Peyer's patch (tissue), 4 donors: ENCODE results near the gene HUS1B. TPM values are rescaled to one million over a fixed set of nuclear protein-coding genes. Genes with fewer than 3 reads are reported as not detected.

Experiments used
- DNase-seq, 3 donors: peaks; one replicate each; pipeline ENCODE4 v3.0.0-alpha.2; 2017 to 2019
- H3K27ac ChIP-seq, 4 donors: fragments of 200-600 bp; sonication (generic); one replicate each; pipeline ENCODE4 v1.5.1; 2016 to 2019
- H3K27me3 ChIP-seq, 2 donors: fragments of 200-600 bp; sonication (generic); one replicate each; pipeline ENCODE4 v1.5.1; 2019
- H3K36me3 ChIP-seq, 3 donors: fragments of 200-600 bp; sonication (generic); one replicate each; pipeline ENCODE4 v1.5.1; 2016 to 2019
- H3K4me1 ChIP-seq, 4 donors: fragments of 200-600 bp; sonication (generic); one replicate each; pipeline ENCODE4 v1.5.1; 2016 to 2019
- H3K4me3 ChIP-seq, 4 donors: fragments of 200-600 bp; sonication (generic); 1 replicate in 3 of 4; 2 replicates in 1 of 4; pipeline ENCODE4 v1.5.1; 2016 to 2019; ENCODE audit warnings: mild to moderate bottlenecking in 1 of 4
- H3K9me3 ChIP-seq, 4 donors: fragments of 200-600 bp; sonication (generic); one replicate each; pipeline ENCODE4 v1.5.1; 2016 to 2019; ENCODE audit warnings: mild to moderate bottlenecking in 1 of 4
- CTCF ChIP-seq, 6 experiments: fragments of 450-650 bp in 4 of 6; fragments of 200-600 bp in 2 of 6; sonication (generic) in 1 of 6; IDR thresholded peaks; one replicate each; pipeline ENCODE4 v1.5.1; 2017 to 2019; ENCODE audit warnings: antibody characterized with exemption in 6 of 6, mild to moderate bottlenecking in 3 of 6, moderate library complexity in 1 of 6
- POLR2A ChIP-seq, 2 donors: fragments of 450-650 bp; IDR thresholded peaks; one replicate each; pipeline ENCODE4 v1.5.1; 2017; ENCODE audit warnings: antibody characterized with exemption in 2 of 2, mild to moderate bottlenecking in 2 of 2, moderate library complexity in 2 of 2
- total RNA-seq, 4 donors: library from RNA; depleted of rRNA; stranded (reverse); fragments of >200 nt; gene quantifications; one replicate each; pipeline ENCODE4 v1.1.0, GENCODE V29; 2016

HUS1B gene
- total RNA-seq, 4 donors from 2014 or later, result 3.1 to 10.7 (median 4.8) TPM

GRCh38 chr6:678520-678919 lies 21.6 kb upstream of the HUS1B start:
- Histone ChIP-seq H3K9me3 (no peaks in the 10 kb centered on the region), H3K4me1 (no peaks in the 10 kb centered on the region), H3K27me3 (no peaks in the 10 kb centered on the region), H3K4me3 (no peak overlapping the region), H3K36me3 (no peaks in the 10 kb centered on the region), H3K27ac (no peak overlapping the region)
- DNase-seq, result no peak
- no peak for TF ChIP-seq CTCF (IDR thresholded peaks at IDR 0.05)
- no peak for TF ChIP-seq POLR2A (IDR thresholded peaks at IDR 0.05)

- H3K4me1 ChIP-seq, result no peaks in the 10 kb centered on the region
- no peaks in the 10 kb centered on the region for H3K27me3 ChIP-seq
- no peaks in the 10 kb centered on the region for H3K36me3 ChIP-seq
- TF ChIP-seq CTCF (IDR thresholded peaks at IDR 0.05), result no peak
- TF ChIP-seq POLR2A (IDR thresholded peaks at IDR 0.05), result no peak
- DNase-seq, result no peak
- H3K27ac ChIP-seq, result no peak overlapping the region
- H3K4me3 ChIP-seq, result no peak overlapping the region
- no peaks in the 10 kb centered on the region for H3K9me3 ChIP-seq
Measured at GRCh38 chr6:677919-678318, 21.0 kb upstream of the HUS1B start.

GRCh38 chr6:674956-675355 lies 18.1 kb upstream of the HUS1B start:
- no peaks in the 10 kb centered on the region for H3K27me3 ChIP-seq
- no peak for DNase-seq
- no peaks in the 10 kb centered on the region for H3K36me3 ChIP-seq
- no peaks in the 10 kb centered on the region for H3K4me1 ChIP-seq
- H3K9me3 ChIP-seq, result no peaks in the 10 kb centered on the region
- H3K4me3 ChIP-seq, result no peak overlapping the region
- H3K27ac ChIP-seq, result no peak overlapping the region
- TF ChIP-seq POLR2A (IDR thresholded peaks at IDR 0.05) (no peak), CTCF (IDR thresholded peaks at IDR 0.05) (no peak)

- TF ChIP-seq POLR2A (IDR thresholded peaks at IDR 0.05) (no peak), CTCF (IDR thresholded peaks at IDR 0.05) (no peak)
- H3K9me3 ChIP-seq, result no peaks in the 10 kb centered on the region
- no peak for DNase-seq
- no peaks in the 10 kb centered on the region for H3K36me3 ChIP-seq
- no peak overlapping the region for H3K27ac ChIP-seq
- H3K4me1 ChIP-seq, result no peaks in the 10 kb centered on the region
- H3K27me3 ChIP-seq, result no peaks in the 10 kb centered on the region
- H3K4me3 ChIP-seq, result no peak overlapping the region
Measured at GRCh38 chr6:674406-674805, 17.5 kb upstream of the HUS1B start.

- Histone ChIP-seq H3K36me3 (no peaks in the 10 kb centered on the region), H3K27ac (no peak overlapping the region), H3K9me3 (no peaks in the 10 kb centered on the region), H3K4me1 (no peaks in the 10 kb centered on the region), H3K4me3 (no peak overlapping the region), H3K27me3 (no peaks in the 10 kb centered on the region)
- DNase-seq, result no peak
- TF ChIP-seq POLR2A (IDR thresholded peaks at IDR 0.05) (no peak), CTCF (IDR thresholded peaks at IDR 0.05) (no peak)
Measured at GRCh38 chr6:667253-667927, 10.5 kb upstream of the HUS1B start.
